GM19023 (cell line): ENCODE data around the gene SPATA31E1.
"Not testable (repeated sequence)": the region's sequence is repeated elsewhere in the genome, so short reads cannot be mapped to it uniquely, and the experiment has no call there.

ENCODE experiments used
- ATAC-seq: cut with Tn5 transposase; IDR thresholded peaks from one replicate; pipeline ENCODE4 v1.9.1; 2021; ENCODE audit warnings: mild to moderate bottlenecking, moderate library complexity; ENCODE audit not compliant: unreplicated experiment

SPATA31E1 gene

GRCh38 chr9:87884578-87885459, 2.1 kb downstream of the SPATA31E1 start:
- no peak for ATAC-seq

DNA sequence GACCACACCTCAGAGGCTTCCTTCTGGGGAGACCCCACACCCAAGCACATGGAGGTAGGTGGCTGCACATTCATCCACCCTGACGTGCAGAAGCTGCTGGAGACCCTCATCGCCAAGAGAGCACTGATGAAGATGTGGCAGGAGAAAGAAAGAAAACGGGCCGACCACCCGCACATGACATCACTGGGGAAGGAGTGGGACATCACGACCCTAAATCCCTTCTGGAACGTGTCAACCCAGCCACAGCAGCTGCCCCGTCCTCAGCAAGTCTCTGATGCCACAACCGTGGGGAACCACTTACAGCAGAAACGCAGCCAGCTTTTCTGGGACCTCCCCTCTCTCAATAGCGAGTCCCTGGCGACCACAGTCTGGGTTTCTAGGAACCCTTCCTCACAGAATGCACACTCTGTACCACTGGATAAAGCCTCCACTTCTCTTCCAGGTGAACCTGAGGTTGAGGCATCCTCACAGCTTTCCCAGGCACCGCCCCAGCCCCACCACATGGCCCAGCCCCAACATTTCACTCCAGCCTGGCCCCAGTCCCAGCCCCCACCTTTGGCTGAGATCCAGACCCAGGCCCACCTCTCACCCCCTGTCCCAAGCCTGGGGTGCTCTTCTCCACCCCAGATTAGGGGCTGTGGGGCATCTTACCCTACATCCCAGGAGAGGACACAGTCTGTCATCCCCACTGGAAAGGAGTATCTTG, 3.0 kb downstream of the SPATA31E1 start:
- ATAC-seq, result no peak

DNA sequence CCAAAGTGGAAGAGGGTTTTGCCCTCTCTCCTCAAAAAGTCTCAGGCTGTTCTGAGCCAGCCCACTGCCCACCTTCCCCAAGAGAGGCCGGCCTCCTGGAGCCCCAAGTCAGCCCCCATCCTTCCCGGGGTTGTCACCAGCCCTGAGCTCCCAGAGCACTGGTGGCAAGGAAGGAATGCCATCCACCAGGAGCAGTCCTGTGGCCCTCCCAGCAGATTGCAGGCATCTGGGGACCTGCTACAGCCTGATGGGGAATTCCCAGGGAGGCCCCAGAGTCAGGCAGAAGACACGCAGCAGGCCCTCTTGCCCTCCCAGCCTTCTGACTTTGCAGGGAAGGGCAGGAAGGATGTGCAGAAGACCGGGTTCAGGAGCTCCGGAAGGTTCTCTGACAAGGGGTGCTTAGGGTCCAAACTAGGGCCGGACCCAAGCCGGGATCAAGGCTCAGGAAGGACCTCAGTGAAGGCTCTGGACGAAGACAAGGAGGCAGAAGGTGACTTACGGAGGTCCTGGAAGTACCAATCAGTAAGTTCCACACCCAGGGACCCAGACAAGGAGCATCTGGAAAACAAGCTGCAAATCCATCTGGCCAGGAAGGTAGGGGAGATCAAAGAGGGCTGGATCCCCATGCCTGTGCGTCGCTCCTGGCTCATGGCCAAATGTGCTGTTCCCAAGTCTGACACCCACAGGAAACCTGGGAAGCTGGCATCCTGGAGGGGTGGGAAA, 3.7 kb downstream of the SPATA31E1 start:
- ATAC-seq, result no peak

GRCh38 chr9:87886933-87887505, 4.3 kb downstream of the SPATA31E1 start:
- ATAC-seq, result no peak

DNA sequence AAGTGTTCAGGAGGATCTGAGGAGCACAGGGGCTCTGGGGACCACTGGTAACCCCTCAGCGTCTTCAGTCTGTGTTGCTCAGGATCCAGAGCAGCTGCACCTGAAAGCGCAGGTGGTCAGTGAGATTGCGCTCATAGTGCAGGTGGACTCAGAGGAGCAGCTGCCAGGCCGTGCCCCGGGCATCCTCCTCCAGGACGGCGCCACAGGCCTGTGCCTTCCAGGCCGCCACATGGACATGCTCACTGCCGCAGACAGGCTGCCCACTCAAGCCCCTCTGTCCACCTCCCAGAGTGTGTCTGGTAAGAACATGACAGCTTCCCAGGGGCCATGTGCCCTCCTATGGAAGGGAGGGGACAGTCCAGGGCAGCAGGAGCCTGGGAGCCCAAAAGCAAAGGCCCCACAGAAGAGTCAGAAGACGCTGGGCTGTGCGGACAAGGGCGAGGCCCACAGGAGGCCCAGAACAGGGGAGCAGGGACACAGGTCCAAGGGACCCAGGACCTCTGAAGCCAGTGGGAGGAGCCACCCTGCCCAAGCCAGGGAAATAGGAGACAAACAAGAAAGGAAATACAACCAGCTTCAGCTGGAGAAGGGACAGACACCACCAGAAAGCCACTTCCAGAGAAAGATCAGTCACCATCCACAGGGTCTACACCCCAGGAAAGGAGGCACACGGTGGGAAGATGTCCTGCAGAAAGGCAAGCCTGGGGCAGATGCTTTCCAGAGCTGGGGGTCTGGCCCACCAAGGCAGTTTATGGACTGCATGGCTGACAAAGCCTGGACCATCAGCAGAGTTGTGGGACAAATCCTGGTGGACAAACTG, 5.2 kb downstream of the SPATA31E1 start:
- ATAC-seq, result no peak

GRCh38 chr9:87888501-87888900, 5.8 kb downstream of the SPATA31E1 start:
- ATAC-seq, result no peak

- no peak for ATAC-seq
Observed at GRCh38 chr9:87889065-87889881, 6.6 kb downstream of the SPATA31E1 start.

DNA sequence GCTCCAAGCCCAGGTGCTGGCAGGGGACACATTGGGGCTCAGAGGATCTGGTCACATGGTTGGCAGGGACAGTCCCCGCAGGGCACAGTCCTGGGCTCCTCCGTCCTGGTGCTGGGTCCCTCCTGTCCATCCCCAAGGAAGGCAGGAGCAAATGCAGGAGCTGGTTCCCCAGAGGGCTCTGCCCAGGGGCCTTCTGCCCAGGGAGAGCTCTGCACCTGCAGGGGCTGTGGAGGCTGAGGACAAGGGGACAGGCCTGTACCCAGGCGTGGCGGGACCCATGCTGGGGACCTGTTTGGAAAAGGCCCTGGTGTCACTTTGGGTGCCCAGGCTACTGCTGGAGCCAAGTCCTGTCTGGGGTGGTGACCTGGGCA, 7.2 kb downstream of the SPATA31E1 start:
- ATAC-seq, result no peak

GRCh38 chr9:87890837-87891236, 8.2 kb downstream of the SPATA31E1 start:
- ATAC-seq, result no peak

- ATAC-seq, result no peak
Observed at GRCh38 chr9:87891754-87892153, 9.1 kb downstream of the SPATA31E1 start.

- no peak for ATAC-seq
Observed at GRCh38 chr9:87892956-87893355, 10.3 kb downstream of the SPATA31E1 start.

DNA sequence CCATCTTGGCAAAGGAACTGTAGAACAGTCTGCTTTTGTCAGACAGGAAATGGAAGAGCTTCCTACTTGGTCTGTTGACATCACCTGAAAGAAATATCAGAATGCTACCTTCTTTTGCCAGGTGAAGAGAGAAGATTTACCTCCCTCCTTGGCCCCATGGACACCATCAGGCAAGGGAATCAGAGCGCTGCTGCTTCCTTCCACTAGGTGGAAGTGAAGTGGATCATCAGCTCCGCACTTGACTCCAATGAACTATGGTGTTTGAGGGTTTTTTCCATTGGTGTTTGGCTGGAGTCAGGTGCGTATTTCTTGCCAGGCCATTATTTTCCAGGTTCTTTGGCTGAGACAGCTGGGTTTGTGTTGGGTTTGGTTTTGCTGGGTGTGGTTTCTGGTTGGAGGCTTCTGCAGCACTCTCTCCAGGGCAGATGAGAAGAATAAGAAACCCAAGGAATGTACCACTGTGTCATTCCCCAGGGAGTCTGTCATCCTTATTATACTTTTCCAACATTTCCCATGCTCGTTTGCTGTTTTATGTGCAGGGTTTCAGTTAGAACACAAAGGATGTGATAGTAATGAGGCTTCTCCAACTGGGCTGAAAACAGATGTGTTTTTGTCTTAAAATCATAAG, 12.4 kb downstream of the SPATA31E1 start:
- ATAC-seq, result no peak

DNA sequence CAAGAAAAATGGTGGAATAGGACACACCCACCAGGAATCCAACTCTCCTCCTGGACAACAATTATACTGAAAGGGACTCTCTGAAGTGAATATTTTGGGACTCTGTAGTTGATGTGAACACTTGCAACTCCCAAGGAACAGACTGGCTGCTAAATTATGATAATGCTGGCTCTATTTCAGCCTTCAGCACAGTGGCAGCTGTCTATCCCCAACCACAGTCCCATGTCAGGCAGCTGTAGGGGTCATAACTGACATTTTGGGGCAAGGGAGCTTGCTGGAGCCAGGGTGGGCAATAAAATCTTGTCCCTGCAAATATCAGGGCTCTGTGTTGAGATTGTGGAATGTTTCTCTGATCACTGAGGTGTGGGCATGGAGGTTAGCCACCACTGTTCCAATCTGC, 14.2 kb downstream of the SPATA31E1 start:
- no peak for ATAC-seq

DNA sequence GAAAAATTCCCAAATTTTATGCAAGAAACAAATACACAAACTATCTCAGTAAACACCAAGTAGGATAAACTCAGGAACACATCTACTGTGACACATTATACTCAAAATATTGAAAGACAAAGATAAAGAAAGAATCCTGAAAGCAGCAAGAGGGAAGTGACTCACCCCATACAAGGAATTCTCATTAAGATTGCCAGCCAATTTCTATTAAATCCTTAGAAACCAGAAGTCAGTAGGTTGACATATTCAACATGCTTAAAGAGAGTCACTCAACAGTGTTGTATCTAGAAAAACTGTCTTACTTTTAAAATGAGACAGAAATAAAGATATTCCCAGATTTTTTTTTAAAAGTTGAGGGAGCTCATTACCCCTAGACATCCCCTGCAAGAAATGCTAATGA, 15.5 kb downstream of the SPATA31E1 start:
- ATAC-seq, result no peak

DNA sequence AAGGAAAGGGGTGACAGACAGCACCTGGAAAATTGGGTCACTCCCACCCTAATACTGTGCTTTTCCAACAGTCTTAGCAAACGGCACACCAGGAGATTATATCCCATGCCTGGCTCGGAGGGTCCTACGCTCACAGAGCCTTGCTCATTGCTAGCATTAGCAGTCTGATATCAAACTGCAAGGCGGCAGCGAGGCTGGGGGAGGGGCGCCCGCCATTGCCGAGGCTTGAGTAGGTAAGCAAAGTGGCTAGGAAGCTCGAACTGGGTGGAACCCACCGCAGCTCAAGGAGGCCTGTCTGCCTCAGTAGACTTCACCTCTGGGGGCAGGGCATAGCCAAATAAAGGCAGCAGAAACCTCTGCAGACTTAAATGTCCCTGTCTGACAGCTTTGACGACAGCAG, 19.7 kb downstream of the SPATA31E1 start:
- ATAC-seq, result not testable (repeated sequence)

DNA sequence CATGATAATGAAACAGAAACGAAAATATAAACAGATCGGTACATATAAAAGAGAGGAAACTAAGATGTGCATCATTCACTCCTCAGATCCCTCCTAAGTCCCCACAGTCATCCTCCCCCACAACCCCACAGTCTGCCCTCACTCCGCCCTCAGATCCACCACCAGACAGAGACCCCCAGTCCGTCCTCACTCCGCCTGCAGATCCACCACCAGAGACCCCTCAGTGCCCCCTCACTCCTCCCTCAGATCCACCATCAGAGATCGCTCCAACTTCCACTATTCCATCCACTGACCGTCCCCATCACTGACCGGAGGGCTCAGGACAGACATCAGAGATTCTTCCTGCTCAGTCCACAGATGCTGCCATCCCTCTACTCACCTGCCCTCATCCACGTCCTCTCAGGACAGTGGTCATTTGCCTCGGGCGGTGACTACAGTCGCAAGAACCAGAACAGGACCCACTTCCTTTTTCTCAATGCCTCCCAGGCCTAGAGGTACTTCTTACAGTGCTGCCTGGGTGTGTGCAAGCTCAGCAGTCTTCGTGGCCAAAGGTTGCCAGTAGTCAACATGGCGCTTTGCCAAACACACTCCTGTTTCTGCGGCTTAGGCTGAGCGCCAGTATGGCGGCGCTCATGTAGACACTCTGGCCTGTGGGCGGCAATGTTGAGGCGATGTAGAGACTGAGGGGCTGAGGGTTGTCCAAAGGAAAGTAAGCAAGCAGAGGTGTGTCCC, 26.8 kb downstream of the SPATA31E1 start:
- ATAC-seq, result no peak

DNA sequence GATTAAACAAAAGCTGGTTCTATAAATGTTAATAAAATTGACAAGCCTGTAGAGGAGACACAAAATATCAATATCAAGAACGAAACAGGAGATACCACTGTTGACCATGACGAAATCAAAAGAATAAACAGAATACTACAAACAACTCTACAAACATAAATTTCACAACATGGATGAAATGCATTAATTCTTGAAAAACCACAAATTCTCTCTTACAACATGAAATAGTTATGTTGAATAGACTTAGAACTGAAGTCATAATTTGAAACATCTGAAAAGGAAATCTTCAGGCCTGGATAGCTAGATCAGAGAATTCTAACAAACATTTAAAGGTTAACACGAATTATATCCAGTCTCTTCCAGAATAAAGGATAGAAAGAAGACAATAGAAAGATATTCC, 28.1 kb downstream of the SPATA31E1 start:
- no peak for ATAC-seq

DNA sequence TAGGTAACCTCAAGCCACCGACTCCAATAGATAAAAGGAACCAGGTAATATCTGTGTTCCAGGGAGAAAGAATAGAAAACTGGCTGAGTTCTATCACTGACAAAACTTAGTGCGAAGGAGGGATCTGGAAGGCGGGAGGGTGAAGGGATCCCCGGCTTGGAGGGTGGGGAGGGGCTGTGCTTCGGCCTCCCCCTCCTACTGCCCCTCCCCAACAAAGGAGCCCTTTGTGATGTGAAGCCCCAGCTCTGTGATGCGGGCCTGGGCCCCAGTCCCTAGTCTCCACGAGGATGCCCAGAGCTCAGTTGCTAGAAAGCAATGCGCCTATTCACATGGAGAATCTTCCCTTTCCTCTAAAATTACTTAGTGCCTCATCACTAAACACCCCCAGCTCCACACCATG, 35.0 kb downstream of the SPATA31E1 start, which contains the start of gene SPATA31C1:
SPATA31C1 (plus strand) TSS at position 301 of the 400 bp plus-strand sequence.
- not testable (repeated sequence) for ATAC-seq
